Measurements from ENCODE around the gene LGR4. TPM values are rescaled to one million over a fixed set of nuclear protein-coding genes. Genes with fewer than 3 reads are reported as not detected.

LGR4 gene
- total and polyA plus RNA-seq, 9 of the 15 experiments (the other 6 are each of a cell fraction or from before 2014, with no cell fraction given): 0.94 to 10.1 (median 5.8) TPM

DNA sequence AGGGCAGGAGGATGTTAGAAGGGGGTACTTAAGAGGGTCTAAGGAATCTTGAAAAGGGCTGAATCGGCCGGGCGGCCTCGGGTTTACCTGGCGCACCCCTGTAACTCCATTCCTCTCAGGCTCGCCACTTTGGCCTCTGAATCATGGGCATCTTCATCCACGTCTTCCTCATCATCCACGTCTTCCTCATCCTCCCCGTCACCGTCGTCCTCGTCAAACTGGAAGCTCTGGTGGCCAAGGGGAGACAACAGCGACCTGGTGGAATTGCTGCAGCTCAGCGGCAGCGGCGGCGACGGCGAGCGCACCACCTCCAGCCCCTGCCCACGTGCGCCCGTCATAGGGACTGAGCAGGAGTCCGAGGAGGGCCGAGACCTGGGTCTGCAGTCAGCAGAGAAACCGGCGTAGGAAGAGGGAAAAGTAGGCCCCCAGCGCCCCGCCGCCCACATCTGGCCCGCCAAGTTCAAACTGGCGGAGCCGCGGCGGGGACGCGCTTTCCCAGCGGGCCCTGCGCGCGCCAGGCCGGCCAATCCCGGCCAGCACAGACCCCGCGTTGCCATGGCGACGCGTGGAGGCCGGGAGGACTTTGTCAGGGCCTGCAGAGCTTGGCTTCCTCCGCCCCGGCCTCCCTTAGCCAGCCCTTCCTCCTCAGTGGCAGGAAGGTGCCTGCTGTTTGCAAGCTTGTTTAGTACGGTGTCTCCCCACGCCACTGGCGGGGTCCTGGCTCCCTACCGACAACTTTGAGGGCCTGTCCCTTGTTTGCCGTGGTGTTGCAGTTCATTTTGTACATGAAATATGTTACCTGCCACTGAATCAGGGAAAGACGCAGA is 109.6 kb downstream of the LGR4 start, which contains the start of gene CCDC34 (continued):
- TF ChIP-seq GTF2F1 (IDR thresholded peaks at IDR 0.05; ENCODE audit: low read depth, low read length): no peak
- no peak for TF ChIP-seq BRCA1 (IDR thresholded peaks at IDR 0.05)
- TF ChIP-seq BRCA1 (CRISPR knock-in tag; IDR thresholded peaks at IDR 0.05): no peak
- TF ChIP-seq HMGN3 (IDR thresholded peaks at IDR 0.05; ENCODE audit: borderline replicate concordance, extremely low read depth, insufficient read length, low read depth, low read length): peak; percentile 49
- no peak for TF ChIP-seq FOXJ3 (CRISPR knock-in tag; IDR thresholded peaks at IDR 0.05)
- no peak for TF ChIP-seq ZNF121 (CRISPR knock-in tag; conservative IDR thresholded peaks at IDR 0.05)
- TF ChIP-seq PHF21A (IDR thresholded peaks at IDR 0.05; ENCODE audit: borderline replicate concordance, low read depth): no peak
- peak; percentile 51; the same call in 1 of the 2 replicates for TF ChIP-seq MBD2 (IDR thresholded peaks at IDR 0.05; ENCODE audit: borderline replicate concordance, low read depth)
- TF ChIP-seq RFX7 (CRISPR knock-in tag; IDR thresholded peaks at IDR 0.05): no peak
- TF ChIP-seq WHSC1 (IDR thresholded peaks at IDR 0.05; ENCODE audit: low read length): no peak
- no peak for TF ChIP-seq ZNF280B (CRISPR knock-in tag; IDR thresholded peaks at IDR 0.05)
- no peak for TF ChIP-seq C11orf30 (IDR thresholded peaks at IDR 0.05; ENCODE audit: low read depth)
- TF ChIP-seq PML (IDR thresholded peaks at IDR 0.05; ENCODE audit: low read length): no peak
- no peak for TF ChIP-seq SMAD1 (IDR thresholded peaks at IDR 0.05; ENCODE audit: low read depth, low read length, partially characterized antibody)
- TF ChIP-seq CREBBP (IDR thresholded peaks at IDR 0.05; ENCODE audit: low read depth, low read length): no peak
- TF ChIP-seq, protein P1, sequence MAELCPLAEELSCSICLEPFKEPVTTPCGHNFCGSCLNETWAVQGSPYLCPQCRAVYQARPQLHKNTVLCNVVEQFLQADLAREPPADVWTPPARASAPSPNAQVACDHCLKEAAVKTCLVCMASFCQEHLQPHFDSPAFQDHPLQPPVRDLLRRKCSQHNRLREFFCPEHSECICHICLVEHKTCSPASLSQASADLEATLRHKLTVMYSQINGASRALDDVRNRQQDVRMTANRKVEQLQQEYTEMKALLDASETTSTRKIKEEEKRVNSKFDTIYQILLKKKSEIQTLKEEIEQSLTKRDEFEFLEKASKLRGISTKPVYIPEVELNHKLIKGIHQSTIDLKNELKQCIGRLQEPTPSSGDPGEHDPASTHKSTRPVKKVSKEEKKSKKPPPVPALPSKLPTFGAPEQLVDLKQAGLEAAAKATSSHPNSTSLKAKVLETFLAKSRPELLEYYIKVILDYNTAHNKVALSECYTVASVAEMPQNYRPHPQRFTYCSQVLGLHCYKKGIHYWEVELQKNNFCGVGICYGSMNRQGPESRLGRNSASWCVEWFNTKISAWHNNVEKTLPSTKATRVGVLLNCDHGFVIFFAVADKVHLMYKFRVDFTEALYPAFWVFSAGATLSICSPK (IDR thresholded peaks at IDR 0.05; ENCODE audit: borderline replicate concordance): no peak
- TF ChIP-seq DACH1 (IDR thresholded peaks at IDR 0.05; ENCODE audit: partially characterized antibody): no peak
- no peak for TF ChIP-seq U2AF1 (optimal IDR thresholded peaks at IDR 0.05; ENCODE audit: low read depth, low read length)
- no peak for TF ChIP-seq TAF9B (IDR thresholded peaks at IDR 0.05; ENCODE audit: partially characterized antibody)
- no peak for TF ChIP-seq EZH2 (IDR thresholded peaks at IDR 0.05; ENCODE audit: borderline replicate concordance, low read depth, low read length)
- TF ChIP-seq NR2C2 (CRISPR knock-in tag; IDR thresholded peaks at IDR 0.05): no peak
- TF ChIP-seq NR2C2 (tag; IDR thresholded peaks at IDR 0.05): no peak
- 0 out of 4 replicates have a peak, but pooled peaks of 1 of the 2 experiments have one; percentile 46 for TF ChIP-seq TRIM24 (IDR thresholded peaks at IDR 0.05)
- no peak for TF ChIP-seq NONO (IDR thresholded peaks at IDR 0.05; ENCODE audit: low read depth in 2 of 2, low read length in 1 of 2)
- no peak for TF ChIP-seq DMBX1 (CRISPR knock-in tag; IDR thresholded peaks at IDR 0.05; ENCODE audit: borderline replicate concordance)
- TF ChIP-seq SAFB (IDR thresholded peaks at IDR 0.05; ENCODE audit: borderline replicate concordance, low read depth, low read length): no peak
- no peak for TF ChIP-seq SPI1 (IDR thresholded peaks at IDR 0.05; ENCODE audit: borderline replicate concordance, low read depth, low read length)
